OCI-M2 (cell line): ENCODE data around the gene C3orf20.

Source experiments
- DNase-seq: peaks from one replicate; lab custom pipeline; 2025; ENCODE audit not compliant: unreplicated experiment; lab: John Stamatoyannopoulos, UW

C3orf20 gene

DNA sequence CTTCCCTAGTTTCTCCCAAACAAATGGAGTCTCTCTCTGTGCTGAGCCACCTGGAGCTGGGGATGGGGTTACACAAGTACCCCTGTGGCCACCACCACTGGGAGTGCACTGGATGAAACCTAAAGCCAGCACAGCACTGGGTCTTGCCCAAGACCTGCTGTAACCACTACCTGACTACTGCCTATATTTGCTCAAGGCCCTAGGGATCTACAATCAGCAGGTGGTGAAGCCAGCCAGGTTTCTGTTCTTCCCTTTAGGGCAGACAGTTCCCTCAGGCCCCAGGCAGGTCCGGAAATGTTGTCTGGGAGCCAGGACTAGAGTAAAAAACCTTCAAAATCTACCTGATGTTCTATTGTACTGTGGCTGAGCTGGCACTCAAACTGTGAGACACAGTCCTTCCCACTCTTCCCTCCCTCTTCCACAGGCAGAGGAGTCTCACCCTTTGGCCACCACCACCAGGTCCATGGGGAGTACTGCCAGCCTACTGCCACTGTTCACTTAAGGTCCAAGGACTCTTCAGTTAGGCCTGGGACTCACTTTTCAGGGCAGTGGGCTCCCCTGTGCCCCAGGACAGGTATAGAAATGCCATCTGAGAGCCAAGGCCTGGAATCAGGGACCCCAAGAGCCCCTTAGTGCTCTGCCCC, 23.8 kb downstream of the C3orf20 start:
- DNase-seq = no peak

DNA sequence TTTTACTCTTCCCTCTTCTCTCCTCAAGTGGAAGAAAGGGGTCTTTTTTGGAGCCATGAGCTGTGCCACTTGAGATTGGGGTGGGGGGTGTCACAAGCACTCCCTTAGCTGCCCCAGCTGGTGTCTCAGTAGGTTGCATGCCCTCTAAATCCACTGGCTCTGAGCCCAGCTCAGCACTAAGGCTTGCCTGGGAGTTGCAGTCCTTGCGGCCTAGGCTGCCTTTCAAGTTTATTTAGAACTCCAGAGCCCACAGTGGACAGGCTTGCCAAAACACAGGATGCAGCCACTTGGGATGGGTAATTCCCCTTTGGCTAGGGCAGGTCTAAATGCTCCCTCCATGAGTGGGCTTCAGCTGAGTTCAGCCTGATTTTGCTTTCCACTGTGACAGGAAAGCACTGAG, 24.7 kb downstream of the C3orf20 start:
- DNase-seq = no peak

- DNase-seq = no peak
These were observed 25.9 kb downstream of the C3orf20 start for GRCh38 chr3:14700891-14701290.

DNA sequence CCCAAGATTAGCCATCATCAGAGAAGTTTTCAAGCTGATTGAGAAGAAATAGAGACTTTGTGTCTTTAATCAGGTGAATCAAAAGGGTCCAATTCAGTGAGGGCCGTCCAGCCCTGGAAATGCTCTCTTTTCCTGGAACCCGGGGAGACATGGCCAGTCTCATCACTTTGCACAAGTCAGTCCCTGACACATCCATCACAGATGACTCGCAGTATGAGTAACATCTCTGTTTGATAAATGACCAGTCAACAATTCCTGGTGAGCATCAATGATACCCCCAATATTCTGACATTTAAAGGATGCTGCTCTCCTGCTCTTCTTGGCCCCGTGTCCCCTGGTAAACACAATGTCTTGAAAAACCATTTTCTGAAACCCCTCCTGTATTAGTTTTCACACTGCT, 26.7 kb downstream of the C3orf20 start:
- no peak for DNase-seq

- no peak for DNase-seq
These were observed 28.3 kb downstream of the C3orf20 start for GRCh38 chr3:14703128-14703750.

- no peak for DNase-seq
These were observed 28.9 kb downstream of the C3orf20 start for GRCh38 chr3:14703791-14704190.

- DNase-seq = no peak
These were observed 31.2 kb downstream of the C3orf20 start for GRCh38 chr3:14706096-14706495.

DNA sequence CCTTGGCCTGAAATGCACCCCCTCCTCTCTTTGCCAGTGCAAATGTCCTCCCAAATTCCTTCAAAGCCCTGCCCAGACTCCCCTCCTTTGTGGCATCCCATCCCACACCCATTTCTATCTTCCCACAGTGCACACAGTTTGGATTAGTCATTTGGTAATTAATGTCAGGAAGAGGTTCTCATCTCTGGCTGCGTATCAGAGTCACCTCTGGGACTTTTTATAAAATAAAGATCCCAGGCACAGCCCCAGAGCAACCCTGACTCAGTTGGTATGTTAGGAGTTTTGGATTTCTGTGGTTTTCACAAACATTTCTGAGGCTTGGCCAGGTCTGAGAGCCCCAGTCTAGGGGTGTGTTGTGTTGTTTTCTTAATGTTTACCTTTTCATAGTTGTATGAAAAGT, 41.6 kb downstream of the C3orf20 start:
- no peak for DNase-seq

DNA sequence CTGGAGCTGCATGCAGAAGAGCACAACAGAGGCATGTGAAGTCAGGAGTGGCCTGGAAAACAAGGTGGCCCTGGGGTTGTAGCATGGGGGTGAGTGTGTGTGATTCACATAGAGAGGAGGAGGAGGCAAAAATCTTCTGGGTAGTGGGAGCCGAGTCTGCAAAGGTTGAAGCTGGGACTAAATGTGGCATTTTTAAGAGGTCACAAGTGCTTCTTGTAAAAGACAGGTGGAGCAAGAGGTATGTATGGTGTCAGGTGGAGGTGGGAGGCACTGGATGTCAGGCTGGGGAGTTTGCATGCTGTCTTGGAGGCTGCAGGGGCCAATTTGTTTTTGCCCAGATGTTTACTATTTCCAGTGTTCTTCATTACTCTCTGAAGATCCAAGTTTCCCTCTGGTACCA, 42.4 kb downstream of the C3orf20 start:
- DNase-seq = no peak

GRCh38 chr3:14718539-14718938, 43.6 kb downstream of the C3orf20 start:
- DNase-seq = no peak

- no peak for DNase-seq
These were observed 44.1 kb downstream of the C3orf20 start for GRCh38 chr3:14719006-14719405.

DNA sequence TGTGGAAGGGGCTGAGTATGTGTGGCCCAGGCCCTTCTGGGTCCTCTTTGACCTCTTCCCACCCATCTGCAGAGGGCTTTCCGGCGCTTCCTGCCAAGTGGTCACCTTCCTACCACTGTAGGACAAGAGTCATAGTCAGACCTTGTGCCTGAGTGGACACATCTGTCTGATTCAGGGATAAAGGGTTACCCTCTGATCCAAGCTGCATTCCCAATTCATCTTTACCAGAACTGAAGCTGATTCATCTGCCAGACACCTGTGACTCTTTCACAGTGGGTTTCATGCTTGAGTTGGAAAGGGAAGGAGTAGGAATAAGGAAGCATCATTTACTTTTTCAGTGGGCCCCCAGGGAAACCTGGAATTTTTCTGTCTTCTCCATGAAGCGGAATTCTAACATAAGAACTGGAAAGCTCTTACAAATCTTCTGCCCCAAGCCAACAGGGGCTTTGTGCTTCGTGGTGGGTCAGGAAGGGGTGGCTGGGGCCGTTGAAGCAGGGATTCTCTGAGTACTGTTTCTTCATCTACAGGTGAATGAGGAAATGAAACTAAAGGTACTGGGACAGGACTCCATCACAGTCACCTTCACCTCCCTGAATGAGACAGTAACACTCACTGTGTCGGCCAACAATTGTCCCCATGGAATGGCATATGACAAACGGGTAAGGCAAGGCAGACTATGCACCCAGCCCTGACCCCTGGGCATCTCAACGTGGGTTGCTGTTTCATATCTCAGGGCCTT, 46.4 kb downstream of the C3orf20 start:
- no peak for DNase-seq

GRCh38 chr3:14725013-14725412, 50.1 kb downstream of the C3orf20 start:
- no peak for DNase-seq

DNA sequence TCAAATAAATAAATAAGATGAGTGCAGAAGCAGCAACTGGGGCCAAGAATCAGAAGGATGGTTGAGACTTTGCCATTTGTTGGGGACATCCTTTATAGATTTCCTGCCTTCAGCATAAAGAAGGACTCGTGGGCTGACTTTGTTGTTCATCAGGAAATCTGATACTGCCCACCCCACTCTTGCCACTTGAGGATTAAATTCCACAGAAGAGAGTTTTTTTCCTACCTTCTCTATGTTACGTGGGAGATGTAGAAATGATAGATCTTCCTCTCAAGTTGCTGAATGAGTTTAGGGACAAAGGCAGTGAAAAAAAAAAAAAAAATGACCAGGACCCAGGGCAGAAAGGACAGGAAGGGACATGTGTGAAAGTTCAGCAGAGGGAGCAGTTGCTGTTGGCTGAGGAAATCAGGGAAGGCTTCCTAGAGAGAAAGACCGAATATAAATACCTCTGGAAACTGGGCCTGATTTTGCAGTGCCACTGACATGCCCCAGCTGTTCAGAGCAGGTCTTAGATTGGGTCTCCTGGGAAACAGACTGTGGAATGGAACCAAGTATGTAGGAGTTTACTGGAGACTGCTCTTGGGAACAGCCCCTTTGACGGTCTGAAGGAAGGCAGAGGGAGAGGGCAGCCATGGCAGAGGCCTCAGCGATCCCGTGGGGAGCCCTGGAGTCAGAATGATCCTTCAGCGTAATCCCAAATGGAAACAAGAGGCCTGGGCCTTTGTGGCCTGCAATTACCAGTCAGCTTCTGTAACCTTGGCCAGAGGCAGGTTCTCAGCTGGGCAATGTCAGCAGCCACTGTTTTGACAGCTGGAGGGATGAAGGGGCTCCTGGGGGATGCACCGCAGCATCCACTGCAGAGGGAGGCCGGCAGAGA, 50.9 kb downstream of the C3orf20 start:
- DNase-seq = no peak

DNA sequence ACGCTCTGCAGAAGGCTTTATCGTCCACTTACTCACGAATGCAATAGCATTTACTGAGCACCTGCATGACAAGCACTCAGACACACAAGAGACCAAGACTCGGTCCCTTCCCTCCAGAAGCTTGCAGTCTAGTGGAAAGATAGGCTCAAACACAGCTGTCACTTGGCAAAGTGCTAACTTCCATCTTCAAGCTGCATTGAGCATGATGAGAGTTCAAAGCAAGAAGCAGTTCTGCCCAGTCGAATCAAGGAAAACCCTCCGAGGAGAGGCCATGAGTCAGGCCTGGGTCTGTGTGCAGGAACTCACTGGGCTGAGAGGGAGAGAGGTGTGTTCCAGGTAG, 51.5 kb downstream of the C3orf20 start:
- DNase-seq = no peak

GRCh38 chr3:14728113-14728512, 53.2 kb downstream of the C3orf20 start:
- no peak for DNase-seq

DNA sequence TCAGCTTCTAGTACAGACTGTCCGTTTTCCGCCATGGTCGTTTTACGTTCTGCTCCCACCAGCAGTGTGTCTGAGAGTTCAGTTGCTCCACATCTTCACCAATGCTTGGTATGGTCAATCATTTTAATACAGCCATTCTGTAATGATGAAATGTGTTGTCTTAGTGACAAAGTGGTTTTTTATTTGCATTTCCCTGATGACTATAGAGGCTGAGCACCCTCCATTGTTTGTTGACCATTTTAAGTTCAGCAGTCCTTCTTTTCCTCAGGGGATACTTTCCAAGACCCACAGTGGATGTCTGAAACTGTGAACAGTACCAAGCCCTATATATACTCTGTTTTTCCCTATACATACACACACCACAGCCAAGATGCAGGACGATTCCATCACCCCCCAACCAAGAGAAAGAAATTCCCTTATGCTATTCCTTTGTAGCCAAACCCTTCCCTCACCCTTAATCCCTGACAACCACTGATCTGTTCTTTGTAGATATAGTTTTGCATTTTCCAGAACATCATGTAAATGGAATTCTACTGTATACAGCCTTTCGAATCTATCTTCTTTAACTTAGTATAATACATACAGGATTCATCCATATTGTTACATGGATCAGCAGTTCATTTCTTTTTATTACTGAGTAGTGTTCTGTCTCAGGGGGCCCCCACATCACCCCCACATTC, 55.9 kb downstream of the C3orf20 start:
- no peak for DNase-seq

- no peak for DNase-seq
These were observed 66.0 kb downstream of the C3orf20 start for GRCh38 chr3:14740983-14741382.

GRCh38 chr3:14741510-14741909, 66.6 kb downstream of the C3orf20 start:
- no peak for DNase-seq

DNA sequence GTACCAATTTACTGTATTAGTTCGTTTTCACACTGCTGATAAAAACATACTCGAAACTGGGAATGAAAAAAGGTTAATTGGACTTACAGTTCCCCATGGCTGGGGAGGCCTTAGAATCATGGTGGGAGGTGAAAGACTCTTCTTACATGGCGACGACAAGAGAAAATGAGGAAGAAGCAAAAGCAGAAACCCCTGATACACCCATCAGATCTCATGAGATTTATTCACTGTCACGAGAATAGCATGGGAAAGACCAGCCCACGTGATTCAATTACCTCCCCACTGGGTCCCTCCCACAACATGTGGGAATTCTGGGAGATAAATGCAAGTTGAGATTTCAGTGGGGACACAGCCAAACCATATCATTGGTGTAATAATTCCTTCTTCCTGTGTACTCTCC, 69.6 kb downstream of the C3orf20 start:
- DNase-seq = no peak

GRCh38 chr3:14750650-14751049, 75.7 kb downstream of the C3orf20 start:
- no peak for DNase-seq
